Bone marrow (tissue), 2 donors: ENCODE measurements around the gene GGT7.
A peak's percentile ranks its signal among the peaks of the same experiment; 100 is the strongest.
"Not testable (repeated sequence)": the region's sequence is repeated elsewhere in the genome, so short reads cannot be mapped to it uniquely, and the experiment has no call there.

Source experiments
- DNase-seq, 2 donors: peaks; one replicate each; lab custom pipeline; 2025; lab: John Stamatoyannopoulos, UW

Gene GGT7

GRCh38 chr20:34883087-34883688, 10.5 kb upstream of the GGT7 start:
- no peak for DNase-seq

- no peak for DNase-seq
Observed at GRCh38 chr20:34881689-34882088, 9.0 kb upstream of the GGT7 start.

- not testable (repeated sequence) for DNase-seq
Observed at GRCh38 chr20:34880971-34881370, 8.3 kb upstream of the GGT7 start.

- DNase-seq = no peak
Observed at GRCh38 chr20:34880215-34880850, 7.7 kb upstream of the GGT7 start.

- DNase-seq = peak in 1 of 2 donors; percentile 98
Observed at GRCh38 chr20:34876406-34877282, 4.0 kb upstream of the GGT7 start, which contains the start of gene ACSS2. Gene ACSS2, plus strand, starts transcription at chr20:34876612. Its CDS starts 34 bp downstream, at chr20:34876646.

GRCh38 chr20:34875642-34876405, 3.2 kb upstream of the GGT7 start:
- peak in 1 of 2 donors; percentile 99 for DNase-seq

- peak; percentile 27 to 86 for DNase-seq
Observed at GRCh38 chr20:34874094-34874654, 1.5 kb upstream of the GGT7 start.

GRCh38 chr20:34873583-34874093, 982 bp upstream of the GGT7 start:
- no peak for DNase-seq

- DNase-seq = no peak
Observed at GRCh38 chr20:34871966-34872621, 562 bp downstream of the GGT7 start.

- DNase-seq = no peak
Observed at GRCh38 chr20:34871320-34871926, 1.2 kb downstream of the GGT7 start.

GRCh38 chr20:34864216-34864615, 8.4 kb downstream of the GGT7 start:
- no peak for DNase-seq

- no peak for DNase-seq
Observed at GRCh38 chr20:34863421-34863965, 9.2 kb downstream of the GGT7 start.

- no peak for DNase-seq
Observed at GRCh38 chr20:34862724-34863123, 9.9 kb downstream of the GGT7 start.

GRCh38 chr20:34861386-34862084, 11.1 kb downstream of the GGT7 start:
- no peak for DNase-seq

GRCh38 chr20:34859826-34860545, 12.7 kb downstream of the GGT7 start:
- no peak for DNase-seq

- DNase-seq = no peak
Observed at GRCh38 chr20:34859367-34859766, 13.3 kb downstream of the GGT7 start.

GRCh38 chr20:34852298-34852697, 20.4 kb downstream of the GGT7 start:
- DNase-seq = no peak

GRCh38 chr20:34850969-34851368, 21.7 kb downstream of the GGT7 start:
- no peak for DNase-seq

- no peak for DNase-seq
Observed at GRCh38 chr20:34849778-34850177, 22.9 kb downstream of the GGT7 start.
